A673 (cell line): ENCODE data around the gene UBXN7. TPM values are rescaled to one million over a fixed set of nuclear protein-coding genes. Genes with fewer than 3 reads are reported as not detected.

Experiments used
- BruUV-seq: library from RNA; stranded (reverse); fragments of 400-500 nt; replicated peaks from 2 replicates; lab custom pipeline; 2021; lab: Mats Ljungman, UMichigan
- CTCF ChIA-PET: fragments of 300-600 bp; sonication (Branson Sonifier 250); formaldehyde crosslinking; loops from one replicate; lab custom pipeline; 2022; ENCODE audit warnings: antibody characterized with exemption; lab: Charles Lee
- POLR2A ChIA-PET: fragments of 300-600 bp; sonication (Branson Sonifier 250); formaldehyde crosslinking; loops from one replicate; lab custom pipeline; 2022; ENCODE audit warnings: antibody characterized with exemption; ENCODE audit not compliant: low non-redundant PET; lab: Charles Lee
- DNase-seq: peaks from one replicate; pipeline ENCODE4 v3.0.0-alpha.2; 2015; ENCODE audit warnings: low spot score
- H3K27ac ChIP-seq: fragments of 200-600 bp; sonication (generic); 2 replicates; pipeline ENCODE4 v1.5.1; 2016; ENCODE audit warnings: mixed run types, low read depth, mild to moderate bottlenecking, mixed read lengths, antibody characterized with exemption, low read length; ENCODE audit not compliant: poor library complexity, severe bottlenecking
- H3K27me3 ChIP-seq: fragments of 200-600 bp; sonication (generic); replicated peaks from 2 replicates; pipeline ENCODE4 v1.6.1; 2017; ENCODE audit warnings: mixed run types, low read depth, mild to moderate bottlenecking, mixed read lengths, antibody characterized with exemption, low read length; ENCODE audit not compliant: insufficient read depth, poor library complexity
- H3K36me3 ChIP-seq: fragments of 200-600 bp; sonication (generic); 2 replicates; pipeline ENCODE4 v1.6.1; 2016; ENCODE audit warnings: mixed run types, mild to moderate bottlenecking, mixed read lengths, antibody characterized with exemption, low read length; ENCODE audit not compliant: insufficient read depth, poor library complexity, severe bottlenecking
- H3K4me1 ChIP-seq: fragments of 200-600 bp; sonication (generic); 2 replicates; pipeline ENCODE4 v1.6.1; 2017; ENCODE audit warnings: mixed run types, mild to moderate bottlenecking, mixed read lengths, antibody characterized with exemption, low read length; ENCODE audit not compliant: insufficient read depth, poor library complexity, severe bottlenecking
- H3K4me3 ChIP-seq: fragments of 200-600 bp; sonication (generic); 2 replicates; pipeline ENCODE4 v1.5.1; 2016; ENCODE audit warnings: low read depth, mixed run types, mild to moderate bottlenecking, mixed read lengths, low read length; ENCODE audit not compliant: poor library complexity, severe bottlenecking
- H3K9me3 ChIP-seq: fragments of 200-600 bp; sonication (generic); 2 replicates; pipeline ENCODE4 v1.6.1; 2016; ENCODE audit warnings: mixed run types, low read depth, mild to moderate bottlenecking, mixed read lengths, antibody characterized with exemption, low read length; ENCODE audit not compliant: poor library complexity, severe bottlenecking
- CTCF ChIP-seq: fragments of 300-800, 200-600 bp; sonication (generic); conservative IDR thresholded peaks from 2 replicates; pipeline ENCODE4 v1.5.1; 2017; ENCODE audit warnings: low read depth, mild to moderate bottlenecking, antibody characterized with exemption, low read length, moderate library complexity, mixed read lengths
- EZH2 ChIP-seq: fragments of 200-600 bp; sonication (generic); IDR thresholded peaks from 2 replicates; pipeline ENCODE4 v1.6.1; 2017; ENCODE audit warnings: borderline replicate concordance, low read depth, mild to moderate bottlenecking, mixed read lengths, antibody characterized with exemption, low read length; ENCODE audit not compliant: poor library complexity, severe bottlenecking
- intact Hi-C: fragments of 100-400 bp; cut with micrococcal nuclease; formaldehyde crosslinking; loops from one replicate; pipeline ENCODE4 v1.10.0; 2022; ENCODE audit not compliant: unreplicated experiment
- total RNA-seq: library from RNA; stranded (reverse); gene quantifications from 2 replicates; pipeline ENCODE4 v1.2.3, GENCODE V29; 2021

The UBXN7 gene
- total RNA-seq, 1 experiment from 2014 or later = 94.2 TPM

- BruUV-seq = no TSS peak
Measured at GRCh38 chr3:196340466-196340865, 91.8 kb downstream of the UBXN7 start.

GRCh38 chr3:196339493-196340254 is 92.6 kb downstream of the UBXN7 start:
- Histone ChIP-seq H3K27ac (no peak overlapping the region), H3K36me3 (no peaks in the 10 kb centered on the region), H3K4me1 (peaks cover 4% of the 10 kb centered on the region), H3K27me3 (no peaks in the 10 kb centered on the region), H3K9me3 (no peaks in the 10 kb centered on the region), H3K4me3 (no peak overlapping the region)
- intact Hi-C loops = no loop called here
- ChIA-PET CTCF (no interaction called here), POLR2A (no interaction called here)
- TF ChIP-seq CTCF (no peak), EZH2 (no peak)
- BruUV-seq = no TSS peak
- no peak for DNase-seq

More at GRCh38 chr3:196340466-196340865, 91.8 kb downstream of the UBXN7 start:
- Histone ChIP-seq H3K4me1 (peaks cover 4% of the 10 kb centered on the region), H3K9me3 (no peaks in the 10 kb centered on the region), H3K27ac (no peak overlapping the region), H3K36me3 (no peaks in the 10 kb centered on the region), H3K27me3 (no peaks in the 10 kb centered on the region), H3K4me3 (no peak overlapping the region)
- TF ChIP-seq CTCF (no peak), EZH2 (no peak)
- POLR2A ChIA-PET = no interaction called here
- intact Hi-C loops = no loop called here
- CTCF ChIA-PET = no interaction called here
- no peak for DNase-seq

- no peak for DNase-seq
- ChIA-PET CTCF (no interaction called here), POLR2A (no interaction called here)
- intact Hi-C loops = no loop called here
- TF ChIP-seq CTCF (no peak), EZH2 (no peak)
- peaks cover 4% of the 10 kb centered on the region for H3K4me1 ChIP-seq
- H3K27me3 ChIP-seq = no peaks in the 10 kb centered on the region
- no peak overlapping the region for H3K27ac ChIP-seq
- no peak overlapping the region for H3K4me3 ChIP-seq
- no peaks in the 10 kb centered on the region for H3K9me3 ChIP-seq
- BruUV-seq = no TSS peak
- no peaks in the 10 kb centered on the region for H3K36me3 ChIP-seq
Measured at GRCh38 chr3:196339044-196339443, 93.2 kb downstream of the UBXN7 start.
